ENCODE results near the gene ARPC4. TPM values are rescaled to one million over a fixed set of nuclear protein-coding genes. Genes with fewer than 3 reads are reported as not detected.

Gene ARPC4
- total and polyA plus RNA-seq, 2 donors (not counting 3 experiments of a cell fraction or from before 2014, with no cell fraction given) = 181 to 197 TPM

GRCh38 chr3:9793161-9793781 is 389 bp downstream of the ARPC4 start:
- no peaks in the 10 kb centered on the region for H3K9me1 ChIP-seq (replicated peaks; ENCODE audit: control insufficient read depth, extremely low read depth, insufficient read depth, low read length)
- no peak for TF ChIP-seq MAX (IDR thresholded peaks at IDR 0.05; ENCODE audit: insufficient read depth, insufficient read length)
- TF ChIP-seq POLR2A (IDR thresholded peaks at IDR 0.05; ENCODE audit: low read depth, low read length) = peak; percentile 77
- TF ChIP-seq EZH2 (IDR thresholded peaks at IDR 0.05; ENCODE audit: borderline replicate concordance, low read depth, low read length, severe bottlenecking) = no peak
- H3K9me3 ChIP-seq (replicated peaks; ENCODE audit: control insufficient read depth, insufficient read depth, low read length) = no peaks in the 10 kb centered on the region
- H3K79me2 ChIP-seq (ENCODE audit: control insufficient read depth, insufficient read depth, low read length) = peaks cover 43% of the 10 kb centered on the region
- H3K27ac ChIP-seq (ENCODE audit: insufficient read depth, low read depth, low read length) = peak overlapping the region; percentile 93
- intact Hi-C loops (cut with micrococcal nuclease) (loop anchor here (1.0 to 5.0 kb wide), 4 partner anchors 16 to 144 kb away; partner anchors contain the start of genes IL17RC and MTMR14), dilution Hi-C loops (cut with MboI; ENCODE audit: extremely low pct_ligation_motif_present, low sequenced_read_pairs) (no loop called here)
- CTCF ChIA-PET = interaction anchor here (0.7 to 1.8 kb wide), 7 partner anchors 10 to 153 kb away, joined by 3 to 10 read pairs (median 4); partner anchors contain the start of gene CRELD1
- DNase-seq (ENCODE audit: low read depth, low spot score) (peak; percentile 56), FAIRE-seq (peak; percentile 60)
- TSS peak; percentile 42 for BruUV-seq (replicated peaks)
- peak overlapping the region; percentile 97 for H3K9ac ChIP-seq (replicated peaks; ENCODE audit: extremely low read depth, insufficient read depth, low read length)
- H3K4me3 ChIP-seq (replicated peaks in 1 of 3; ENCODE audit: insufficient read depth in 1 of 3, low read depth in 1 of 3, low read length in 3 of 3) = peak overlapping the region; percentile 68 to 88 (median 88)
- POLR2A ChIA-PET = interaction anchor here (0.7 to 1.0 kb wide), 4 partner anchors 23 to 140 kb away, joined by 3 read pairs; partner anchors contain the start of genes CAMK1, CRELD1 and OGG1
- H3K4me1 ChIP-seq (ENCODE audit: control insufficient read depth, extremely low read depth, insufficient read depth, low read length) = peaks cover 13% of the 10 kb centered on the region
- H3K36me3 ChIP-seq (ENCODE audit: control insufficient read depth in 2 of 2, extremely low read depth in 1 of 2, insufficient read depth in 2 of 2, low read length in 2 of 2) = peaks cover 2 to 9% of the 10 kb centered on the region in 2 experiments
- peak overlapping the region; percentile 12 for H2AFZ ChIP-seq (ENCODE audit: low read depth, low read length)
- no peaks in the 10 kb centered on the region for H4K20me1 ChIP-seq (replicated peaks; ENCODE audit: control insufficient read depth, extremely low read depth, insufficient read depth, low read length)
- no peaks in the 10 kb centered on the region for H3K27me3 ChIP-seq (ENCODE audit: control insufficient read depth in 2 of 2, insufficient read depth in 2 of 2, low read length in 2 of 2)
- peak overlapping the region; percentile 68 for H3K4me2 ChIP-seq (ENCODE audit: insufficient read depth, low read length)

- no peaks in the 10 kb centered on the region for H4K20me1 ChIP-seq (replicated peaks; ENCODE audit: control insufficient read depth, extremely low read depth, insufficient read depth, low read length)
- peaks cover 43% of the 10 kb centered on the region for H3K79me2 ChIP-seq (ENCODE audit: control insufficient read depth, insufficient read depth, low read length)
- no peak overlapping the region for H2AFZ ChIP-seq (ENCODE audit: low read depth, low read length)
- no peak overlapping the region for H3K4me3 ChIP-seq (replicated peaks in 1 of 3; ENCODE audit: insufficient read depth in 1 of 3, low read depth in 1 of 3, low read length in 3 of 3)
- H3K27ac ChIP-seq (ENCODE audit: insufficient read depth, low read depth, low read length) = no peak overlapping the region
- ChIA-PET CTCF (no interaction called here), POLR2A (no interaction called here)
- FAIRE-seq (no peak), DNase-seq (ENCODE audit: low read depth, low spot score) (no peak)
- no peak overlapping the region for H3K9ac ChIP-seq (replicated peaks; ENCODE audit: extremely low read depth, insufficient read depth, low read length)
- H3K4me2 ChIP-seq (ENCODE audit: insufficient read depth, low read length) = no peak overlapping the region
- H3K36me3 ChIP-seq (ENCODE audit: control insufficient read depth in 2 of 2, extremely low read depth in 1 of 2, insufficient read depth in 2 of 2, low read length in 2 of 2) = peaks cover 3 to 11% of the 10 kb centered on the region in 2 experiments
- H3K9me1 ChIP-seq (replicated peaks; ENCODE audit: control insufficient read depth, extremely low read depth, insufficient read depth, low read length) = no peaks in the 10 kb centered on the region
- BruUV-seq (replicated peaks) = no TSS peak
- dilution Hi-C loops (cut with MboI; ENCODE audit: extremely low pct_ligation_motif_present, low sequenced_read_pairs) = no loop called here
- H3K27me3 ChIP-seq (ENCODE audit: control insufficient read depth in 2 of 2, insufficient read depth in 2 of 2, low read length in 2 of 2) = no peaks in the 10 kb centered on the region
- TF ChIP-seq EZH2 (IDR thresholded peaks at IDR 0.05; ENCODE audit: borderline replicate concordance, low read depth, low read length, severe bottlenecking) (no peak), MYC (IDR thresholded peaks at IDR 0.05; ENCODE audit: low read depth, low read length) (no peak), FOS (IDR thresholded peaks at IDR 0.05; ENCODE audit: borderline replicate concordance, insufficient read depth, low read length) (no peak), JUN (IDR thresholded peaks at IDR 0.05; ENCODE audit: borderline replicate concordance, insufficient read depth, insufficient read length, low read depth) (no peak), POLR2A (IDR thresholded peaks at IDR 0.05; ENCODE audit: low read depth, low read length) (no peak), CTCF (IDR thresholded peaks at IDR 0.05; ENCODE audit: extremely low read depth in 1 of 2, insufficient read depth in 1 of 2, low read depth in 1 of 2, low read length in 2 of 2) (no peak), POLR2AphosphoS5 (IDR thresholded peaks at IDR 0.05; ENCODE audit: insufficient read depth, low read depth, low read length) (no peak), GATA2 (IDR thresholded peaks at IDR 0.05; ENCODE audit: insufficient read depth, insufficient read length, low read depth, low read length) (no peak), MAX (IDR thresholded peaks at IDR 0.05; ENCODE audit: insufficient read depth, insufficient read length) (no peak)
- peaks cover 13% of the 10 kb centered on the region for H3K4me1 ChIP-seq (ENCODE audit: control insufficient read depth, extremely low read depth, insufficient read depth, low read length)
- intact Hi-C loops (cut with micrococcal nuclease) = loop anchor here (5.0 kb wide), 1 partner anchor 77 kb away; no protein-coding TSS in a partner anchor
- H3K9me3 ChIP-seq (replicated peaks; ENCODE audit: control insufficient read depth, insufficient read depth, low read length) = no peaks in the 10 kb centered on the region
Measured at GRCh38 chr3:9794400-9794799, 1.5 kb downstream of the ARPC4 start.
